ENCODE results near the gene LRP1B. TPM values are rescaled to one million over a fixed set of nuclear protein-coding genes. Genes with fewer than 3 reads are reported as not detected.

LRP1B gene
- total and polyA plus RNA-seq, 2 donors (not counting 1 experiment from before 2014, with no cell fraction given): not detected

GRCh38 chr2:140943867-140944266 lies 1186.9 kb downstream of the LRP1B start:
- TF ChIP-seq EZH2 (IDR thresholded peaks at IDR 0.05; ENCODE audit: borderline replicate concordance, insufficient read depth, low read depth, low read length, poor library complexity, severe bottlenecking) (no peak), CTCF (IDR thresholded peaks at IDR 0.05) (no peak)
- H3K4me1 Mint-ChIP-seq: no peaks in the 10 kb centered on the region
- Histone ChIP-seq H4K20me1 (ENCODE audit: control insufficient read depth, insufficient read depth, low read length, poor library complexity, severe bottlenecking) (no peaks in the 10 kb centered on the region), H3K4me2 (replicated peaks; ENCODE audit: low read depth, low read length, poor library complexity, severe bottlenecking) (no peak overlapping the region), H3K4me3 (ENCODE audit: control extremely low read depth in 1 of 5, extremely low read depth in 1 of 5, insufficient read depth in 1 of 5, low read depth in 2 of 5, low read length in 4 of 5) (no peak overlapping the region), H3K36me3 (replicated peaks in 1 of 2; ENCODE audit: control extremely low read depth in 1 of 2, control insufficient read depth in 1 of 2, extremely low read depth in 1 of 2, insufficient read depth in 2 of 2, low read length in 1 of 2) (no peaks in the 10 kb centered on the region), H3K4me1 (ENCODE audit: control insufficient read depth in 2 of 2, insufficient read depth in 2 of 2, low read length in 2 of 2) (no peaks in the 10 kb centered on the region), H3K27ac (ENCODE audit: low read length in 2 of 2) (no peak overlapping the region), H3K79me2 (ENCODE audit: control insufficient read depth, insufficient read depth, low read length) (no peaks in the 10 kb centered on the region), H3K9me3 (ENCODE audit: control extremely low read depth in 1 of 3, control insufficient read depth in 2 of 3, insufficient read depth in 1 of 3, low read length in 2 of 3) (no peaks in the 10 kb centered on the region), H3K9ac (ENCODE audit: low read length) (no peak overlapping the region), H3K27me3 (replicated peaks in 1 of 4; ENCODE audit: control extremely low read depth in 1 of 4, control insufficient read depth in 3 of 4, insufficient read depth in 4 of 4, low read length in 3 of 4) (no peaks in the 10 kb centered on the region), H2AFZ (ENCODE audit: insufficient read depth, low read depth, low read length, poor library complexity, severe bottlenecking) (no peak overlapping the region)
- intact Hi-C loops (cut with micrococcal nuclease): no loop called here
- ATAC-seq (ENCODE audit: low read depth): no peak
- H3K27ac Mint-ChIP-seq: no peak overlapping the region
- no peaks in the 10 kb centered on the region for H3K27me3 Mint-ChIP-seq
- ChIA-PET POLR2A (no interaction called here), CTCF (no interaction called here)
- H3K4me3 Mint-ChIP-seq: no peak overlapping the region
- no peaks in the 10 kb centered on the region for H3K9me3 Mint-ChIP-seq (ENCODE audit: insufficient read depth)
- no peak for DNase-seq

GRCh38 chr2:140942284-140942683 lies 1188.5 kb downstream of the LRP1B start:
- POLR2A ChIA-PET: no interaction called here
- 100% methylated on average over 1 of the region's 2 CpGs for WGBS (ENCODE audit: insufficient coverage)
- DNase-seq (no peak), ATAC-seq (ENCODE audit: low read depth) (no peak)
- H3K9ac ChIP-seq (ENCODE audit: low read length): no peak overlapping the region
- no peaks in the 10 kb centered on the region for H3K27me3 ChIP-seq (replicated peaks in 1 of 4; ENCODE audit: control extremely low read depth in 1 of 4, control insufficient read depth in 3 of 4, insufficient read depth in 4 of 4, low read length in 3 of 4)
- CTCF ChIA-PET: no interaction called here
- Mint-ChIP-seq H3K27ac (no peak overlapping the region), H3K4me1 (no peaks in the 10 kb centered on the region), H3K27me3 (no peaks in the 10 kb centered on the region), H3K4me3 (no peak overlapping the region), H3K9me3 (ENCODE audit: insufficient read depth) (no peaks in the 10 kb centered on the region)
- no peaks in the 10 kb centered on the region for H3K9me3 ChIP-seq (ENCODE audit: control extremely low read depth in 1 of 3, control insufficient read depth in 2 of 3, insufficient read depth in 1 of 3, low read length in 2 of 3)
- no peak overlapping the region for H3K4me3 ChIP-seq (ENCODE audit: control extremely low read depth in 1 of 5, extremely low read depth in 1 of 5, insufficient read depth in 1 of 5, low read depth in 2 of 5, low read length in 4 of 5)
- intact Hi-C loops (cut with micrococcal nuclease): no loop called here
- no peaks in the 10 kb centered on the region for H3K4me1 ChIP-seq (ENCODE audit: control insufficient read depth in 2 of 2, insufficient read depth in 2 of 2, low read length in 2 of 2)
- no peak overlapping the region for H3K4me2 ChIP-seq (replicated peaks; ENCODE audit: low read depth, low read length, poor library complexity, severe bottlenecking)
- no peaks in the 10 kb centered on the region for H4K20me1 ChIP-seq (ENCODE audit: control insufficient read depth, insufficient read depth, low read length, poor library complexity, severe bottlenecking)
- no peak for TF ChIP-seq EZH2 (IDR thresholded peaks at IDR 0.05; ENCODE audit: borderline replicate concordance, insufficient read depth, low read depth, low read length, poor library complexity, severe bottlenecking)
- TF ChIP-seq CTCF (IDR thresholded peaks at IDR 0.05): no peak
- no peak overlapping the region for H2AFZ ChIP-seq (ENCODE audit: insufficient read depth, low read depth, low read length, poor library complexity, severe bottlenecking)
- H3K27ac ChIP-seq (ENCODE audit: low read length in 2 of 2): no peak overlapping the region
- H3K36me3 ChIP-seq (replicated peaks in 1 of 2; ENCODE audit: control extremely low read depth in 1 of 2, control insufficient read depth in 1 of 2, extremely low read depth in 1 of 2, insufficient read depth in 2 of 2, low read length in 1 of 2): no peaks in the 10 kb centered on the region
- no peaks in the 10 kb centered on the region for H3K79me2 ChIP-seq (ENCODE audit: control insufficient read depth, insufficient read depth, low read length)
